ENCODE measurements around the gene MCF2L.

MCF2L gene

GRCh38 chr13:113083402-113084061, 114.5 kb downstream of the MCF2L start:
- TF ChIP-seq CTCF (IDR thresholded peaks at IDR 0.05), result no peak

GRCh38 chr13:113084094-113084942, 115.3 kb downstream of the MCF2L start:
- no peak for TF ChIP-seq CTCF (IDR thresholded peaks at IDR 0.05)

GRCh38 chr13:113084943-113085540, 116.0 kb downstream of the MCF2L start:
- no peak for TF ChIP-seq CTCF (IDR thresholded peaks at IDR 0.05)

GRCh38 chr13:113086031-113086750, 117.2 kb downstream of the MCF2L start:
- TF ChIP-seq CTCF (IDR thresholded peaks at IDR 0.05), result no peak

- no peak for TF ChIP-seq CTCF (IDR thresholded peaks at IDR 0.05)
Measured at GRCh38 chr13:113086991-113087922, 118.2 kb downstream of the MCF2L start.

- TF ChIP-seq CTCF (IDR thresholded peaks at IDR 0.05), result no peak
Measured at GRCh38 chr13:113087923-113088690, 119.1 kb downstream of the MCF2L start.

Measured in LNCAP (cell line).